Tibial artery (tissue), 4 donors: Measurements from ENCODE around the gene KDM6A.

Source experiments
- DNase-seq, 2 donors: peaks; one replicate each; pipeline ENCODE4 v3.0.0-alpha.2; 2019
- H3K27ac ChIP-seq, 2 donors: fragments of 200-600 bp; sonication (generic) in 1 of 2; 1 replicate in 1 of 2; 2 replicates in 1 of 2; pipeline ENCODE4 v1.5.1; 2018 to 2019; ENCODE audit warnings: mild to moderate bottlenecking in 1 of 2
- H3K27me3 ChIP-seq, 2 donors: fragments of 200-600 bp; sonication (generic) in 1 of 2; one replicate each; pipeline versions ENCODE4 v1.5.1 to v1.6.0; 2016 to 2019
- H3K36me3 ChIP-seq, 3 donors: fragments of 200-600 bp; sonication (generic) in 2 of 3; one replicate each; pipeline ENCODE4 v1.5.1; 2016 to 2019; ENCODE audit warnings: mild to moderate bottlenecking in 2 of 3
- H3K4me1 ChIP-seq, 4 donors: fragments of 200-600 bp; sonication (generic) in 2 of 4; 1 replicate in 3 of 4; 2 replicates in 1 of 4; pipeline ENCODE4 v1.5.1; 2016 to 2019
- H3K4me3 ChIP-seq, 2 donors: fragments of 200-600 bp; sonication (generic) in 1 of 2; 1 replicate in 1 of 2; 2 replicates in 1 of 2; pipeline ENCODE4 v1.5.1; 2018 to 2019; ENCODE audit warnings: mild to moderate bottlenecking in 2 of 2
- H3K9me3 ChIP-seq, 3 donors: fragments of 200-600 bp; sonication (generic) in 1 of 3; one replicate each; pipeline ENCODE4 v1.5.1; 2016 to 2019
- intact Hi-C: fragments of 100-400 bp; cut with DNase I; formaldehyde crosslinking; loops from one replicate; pipeline ENCODE4 v1.15.0; 2023; ENCODE audit warnings: low total_unique reads
- TF ChIP-seq, protein P1 (sequence below), 2 experiments: fragments of 200-600 bp in 1 of 2; fragments of 450-650 bp in 1 of 2; IDR thresholded peaks; one replicate each; pipeline ENCODE4 v1.5.1; 2017 to 2019; ENCODE audit warnings: antibody characterized with exemption in 2 of 2, mild to moderate bottlenecking in 1 of 2, moderate library complexity in 1 of 2

Gene KDM6A

DNA sequence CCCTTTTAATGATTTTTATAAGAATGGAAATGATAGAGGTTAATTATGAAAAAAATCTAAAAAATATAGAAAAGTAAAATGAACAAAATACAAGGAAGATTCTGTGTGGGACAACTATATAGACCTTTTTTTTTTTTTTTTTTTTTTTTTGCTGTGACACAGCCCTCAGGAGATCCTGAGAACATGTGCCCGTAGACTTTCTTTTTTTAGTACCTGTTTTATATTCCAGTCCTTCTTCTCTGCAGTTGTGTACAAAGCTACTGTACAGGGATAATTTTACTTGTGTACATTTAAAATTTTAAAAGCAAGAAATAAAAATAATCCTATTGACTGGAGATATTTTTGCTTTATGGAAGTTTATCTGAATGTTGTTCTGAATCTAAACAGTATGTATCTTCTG lies 85.5 kb downstream of the KDM6A start:
- peaks cover 0 to 26% (median 6%) of the 10 kb centered on the region in 4 donors for H3K4me1 ChIP-seq
- intact Hi-C loops = no loop called here
- DNase-seq = no peak
- H3K27ac ChIP-seq = no peak overlapping the region
- H3K9me3 ChIP-seq = no peaks in the 10 kb centered on the region
- TF ChIP-seq, protein P1, sequence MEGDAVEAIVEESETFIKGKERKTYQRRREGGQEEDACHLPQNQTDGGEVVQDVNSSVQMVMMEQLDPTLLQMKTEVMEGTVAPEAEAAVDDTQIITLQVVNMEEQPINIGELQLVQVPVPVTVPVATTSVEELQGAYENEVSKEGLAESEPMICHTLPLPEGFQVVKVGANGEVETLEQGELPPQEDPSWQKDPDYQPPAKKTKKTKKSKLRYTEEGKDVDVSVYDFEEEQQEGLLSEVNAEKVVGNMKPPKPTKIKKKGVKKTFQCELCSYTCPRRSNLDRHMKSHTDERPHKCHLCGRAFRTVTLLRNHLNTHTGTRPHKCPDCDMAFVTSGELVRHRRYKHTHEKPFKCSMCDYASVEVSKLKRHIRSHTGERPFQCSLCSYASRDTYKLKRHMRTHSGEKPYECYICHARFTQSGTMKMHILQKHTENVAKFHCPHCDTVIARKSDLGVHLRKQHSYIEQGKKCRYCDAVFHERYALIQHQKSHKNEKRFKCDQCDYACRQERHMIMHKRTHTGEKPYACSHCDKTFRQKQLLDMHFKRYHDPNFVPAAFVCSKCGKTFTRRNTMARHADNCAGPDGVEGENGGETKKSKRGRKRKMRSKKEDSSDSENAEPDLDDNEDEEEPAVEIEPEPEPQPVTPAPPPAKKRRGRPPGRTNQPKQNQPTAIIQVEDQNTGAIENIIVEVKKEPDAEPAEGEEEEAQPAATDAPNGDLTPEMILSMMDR (IDR thresholded peaks at IDR 0.05) = no peak
- no peaks in the 10 kb centered on the region for H3K27me3 ChIP-seq
- H3K4me3 ChIP-seq = no peak overlapping the region
- H3K36me3 ChIP-seq = peaks cover 0 to 1% (median under 1%) of the 10 kb centered on the region in 3 donors

DNA sequence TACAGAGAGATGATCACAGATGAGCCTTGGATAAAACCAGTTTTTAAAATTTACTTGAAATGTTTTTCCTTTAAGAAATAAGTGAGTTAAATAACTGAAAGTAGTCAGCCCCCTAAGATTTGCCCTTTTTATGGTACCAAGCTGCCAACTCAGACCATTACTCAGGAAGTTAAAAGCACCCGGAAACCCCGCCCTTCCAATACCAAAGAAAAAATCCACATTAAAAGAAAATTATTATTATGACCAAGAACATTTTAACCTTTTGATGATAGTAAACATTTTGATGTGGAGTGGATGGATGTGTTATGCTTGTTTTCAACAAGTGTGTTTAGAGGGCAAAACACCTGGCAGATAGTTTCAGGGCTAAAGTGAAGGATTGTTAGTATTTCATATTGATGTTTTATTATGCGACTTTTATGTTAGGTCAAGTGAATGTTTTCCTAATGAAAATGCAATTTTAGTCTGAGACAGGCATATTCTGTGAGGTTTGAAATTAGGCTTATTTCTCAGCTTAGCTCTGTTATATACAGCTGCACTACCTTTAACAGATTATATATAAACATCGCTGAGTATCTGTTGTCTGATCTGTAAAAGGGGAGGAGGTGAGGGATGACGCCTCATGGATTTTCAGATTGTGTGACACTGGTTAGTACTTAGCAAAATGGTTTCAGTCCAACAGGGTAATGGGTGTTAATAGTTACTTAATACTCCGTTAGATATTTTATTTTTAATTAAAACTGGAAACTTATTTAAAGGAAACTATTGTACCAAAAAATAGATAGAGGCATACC lies 89.0 kb downstream of the KDM6A start:
- Histone ChIP-seq H3K36me3 (peaks cover 0 to 6% (median 4%) of the 10 kb centered on the region in 3 donors), H3K4me1 (peaks cover 0 to 13% (median 0%) of the 10 kb centered on the region in 4 donors), H3K9me3 (no peaks in the 10 kb centered on the region), H3K4me3 (no peak overlapping the region), H3K27me3 (no peaks in the 10 kb centered on the region), H3K27ac (no peak overlapping the region)
- DNase-seq = no peak
- intact Hi-C loops = no loop called here
- TF ChIP-seq, protein P1 (IDR thresholded peaks at IDR 0.05) = no peak

DNA sequence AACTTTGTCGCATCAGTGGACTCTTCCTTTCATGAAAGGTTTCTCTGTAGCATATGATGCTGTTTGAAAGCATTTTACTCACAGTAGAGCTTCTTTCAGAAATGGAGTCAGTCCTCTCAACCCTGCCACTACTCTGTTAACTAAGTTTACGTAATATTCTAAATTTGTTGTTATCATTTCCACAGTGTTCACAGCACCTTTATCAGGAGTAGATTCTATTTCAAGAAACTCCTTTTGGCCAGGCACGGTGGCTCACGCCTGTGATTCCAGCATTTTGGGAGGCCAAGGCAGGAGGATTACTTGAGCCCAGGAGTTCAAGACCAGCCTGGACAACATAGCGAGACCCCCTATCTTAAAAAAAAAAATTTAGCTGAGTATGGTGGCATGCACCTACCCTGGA lies 90.0 kb downstream of the KDM6A start:
- intact Hi-C loops = no loop called here

DNA sequence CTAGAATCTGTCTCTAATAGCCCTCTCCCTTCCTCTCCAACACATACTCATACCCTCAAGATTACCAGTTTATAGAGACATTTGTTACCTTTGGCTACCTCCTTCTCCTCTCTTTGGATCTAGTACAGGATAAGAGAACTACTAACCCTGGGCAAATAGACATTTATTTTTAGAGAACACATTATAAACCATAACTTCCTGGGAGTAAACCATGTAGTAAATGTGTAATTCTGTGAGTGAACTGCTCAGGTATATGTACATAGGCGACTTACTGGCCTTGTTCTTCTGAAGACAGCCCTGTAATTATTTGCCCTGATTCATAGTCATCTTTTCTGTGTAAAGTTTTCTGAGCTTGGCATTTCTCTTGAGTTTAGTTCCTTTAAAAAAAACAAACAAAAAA lies 94.2 kb downstream of the KDM6A start:
- Histone ChIP-seq H3K9me3 (no peaks in the 10 kb centered on the region), H3K4me3 (no peak overlapping the region), H3K4me1 (peaks cover 0 to 14% (median 4%) of the 10 kb centered on the region in 4 donors), H3K36me3 (peaks cover 0 to 6% (median 4%) of the 10 kb centered on the region in 3 donors), H3K27me3 (no peaks in the 10 kb centered on the region), H3K27ac (no peak overlapping the region)
- intact Hi-C loops = no loop called here
- TF ChIP-seq, protein P1 (IDR thresholded peaks at IDR 0.05) = no peak
- no peak for DNase-seq

More for the DNA sequence above, 90.0 kb downstream of the KDM6A start:
- Histone ChIP-seq H3K36me3 (peaks cover 0 to 6% (median 4%) of the 10 kb centered on the region in 3 donors), H3K4me1 (peaks cover 0 to 22% (median 2%) of the 10 kb centered on the region in 4 donors), H3K27me3 (no peaks in the 10 kb centered on the region), H3K4me3 (no peak overlapping the region), H3K27ac (no peak overlapping the region), H3K9me3 (no peaks in the 10 kb centered on the region)
- no peak for DNase-seq
- TF ChIP-seq, protein P1 (IDR thresholded peaks at IDR 0.05) = no peak

DNA sequence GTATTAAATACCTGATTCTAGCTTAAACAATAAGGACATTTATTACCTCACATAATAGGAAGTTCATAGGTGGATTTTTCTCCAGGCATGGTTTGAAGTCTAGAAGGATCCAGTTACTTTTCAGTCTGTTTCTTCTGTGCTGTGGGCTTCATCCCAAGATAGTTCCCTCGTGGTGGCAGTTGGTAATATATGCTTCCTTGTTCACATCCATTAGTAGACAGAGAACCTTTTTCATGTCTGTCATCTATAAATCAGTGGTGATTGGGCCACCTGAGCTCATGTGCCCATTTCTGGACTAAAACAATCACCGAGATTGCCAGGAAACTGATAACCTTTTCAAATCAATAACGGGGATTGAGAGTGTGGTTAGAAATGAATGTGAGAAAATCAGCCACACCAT lies 97.7 kb downstream of the KDM6A start:
- TF ChIP-seq, protein P1 (IDR thresholded peaks at IDR 0.05) = no peak
- Histone ChIP-seq H3K4me1 (peaks cover 0 to 14% (median 4%) of the 10 kb centered on the region in 4 donors), H3K36me3 (peaks cover 0 to 5% (median 2%) of the 10 kb centered on the region in 3 donors), H3K27ac (no peak overlapping the region), H3K9me3 (peaks cover 0 to 15% (median 10%) of the 10 kb centered on the region in 3 donors), H3K27me3 (no peaks in the 10 kb centered on the region), H3K4me3 (no peak overlapping the region)
- intact Hi-C loops = no loop called here
- no peak for DNase-seq
